Sigmoid colon (tissue), 4 donors: Measurements from ENCODE around the gene MROH7.

Source experiments
- EP300 ChIP-seq, 4 donors: sonication (generic); formaldehyde crosslinking; IDR thresholded peaks; one replicate each; pipeline ENCODE4 v1.6.1; 2017; ENCODE audit warnings: antibody characterized with exemption in 4 of 4
- POLR2A ChIP-seq, 2 donors: fragments of 450-650 bp; IDR thresholded peaks; one replicate each; pipeline ENCODE4 v1.6.1; 2016; ENCODE audit warnings: antibody characterized with exemption in 2 of 2, mild to moderate bottlenecking in 2 of 2, moderate library complexity in 2 of 2
- TF ChIP-seq, protein P1 (sequence below), 4 experiments: fragments of 450-650 bp in 3 of 4; fragments of 200-600 bp in 1 of 4; IDR thresholded peaks; one replicate each; pipeline ENCODE4 v1.5.1; 2016 to 2019; ENCODE audit warnings: antibody characterized with exemption in 4 of 4, mild to moderate bottlenecking in 3 of 4, moderate library complexity in 2 of 4

DNA sequence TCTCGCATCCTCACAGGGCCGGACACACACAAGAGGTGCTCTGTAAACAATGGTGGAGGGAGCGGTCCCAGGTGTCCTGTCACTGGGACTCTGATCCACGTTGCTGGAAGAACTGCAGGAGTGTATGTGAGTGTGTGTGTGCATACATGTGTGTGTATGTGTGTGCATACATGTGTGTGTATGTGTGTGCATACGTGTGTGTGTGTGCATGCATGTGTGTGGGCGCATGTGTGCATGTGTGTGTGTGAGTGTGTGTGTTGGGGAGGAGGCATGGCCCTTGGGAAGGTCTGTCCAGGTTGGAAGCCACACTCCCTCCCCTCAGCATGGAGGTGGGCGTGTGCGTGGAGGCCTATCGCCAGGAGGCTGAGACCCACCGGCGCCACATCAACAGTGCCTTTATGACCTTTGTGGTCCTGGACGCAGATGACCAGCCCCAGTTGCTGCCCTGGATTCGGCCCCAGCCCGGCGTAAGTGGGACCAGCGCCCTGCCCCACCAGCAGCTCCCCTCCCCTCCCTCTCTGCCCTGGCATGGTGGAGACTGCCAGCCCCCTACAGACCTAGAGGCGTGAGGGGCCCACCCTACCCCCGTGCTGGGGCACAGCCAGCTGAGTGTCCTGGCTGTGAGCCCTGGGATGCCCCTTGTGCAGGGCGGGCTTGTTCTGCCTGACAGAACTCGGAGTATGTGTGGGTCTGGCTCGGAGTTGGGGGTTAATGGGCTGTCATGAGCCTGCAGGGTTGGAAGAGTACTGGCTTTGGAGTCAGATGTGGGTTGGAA is 40.5 kb upstream of the MROH7 start:
- TF ChIP-seq POLR2A (IDR thresholded peaks at IDR 0.05) (no peak), EP300 (IDR thresholded peaks at IDR 0.05) (no peak)
- TF ChIP-seq, protein P1, sequence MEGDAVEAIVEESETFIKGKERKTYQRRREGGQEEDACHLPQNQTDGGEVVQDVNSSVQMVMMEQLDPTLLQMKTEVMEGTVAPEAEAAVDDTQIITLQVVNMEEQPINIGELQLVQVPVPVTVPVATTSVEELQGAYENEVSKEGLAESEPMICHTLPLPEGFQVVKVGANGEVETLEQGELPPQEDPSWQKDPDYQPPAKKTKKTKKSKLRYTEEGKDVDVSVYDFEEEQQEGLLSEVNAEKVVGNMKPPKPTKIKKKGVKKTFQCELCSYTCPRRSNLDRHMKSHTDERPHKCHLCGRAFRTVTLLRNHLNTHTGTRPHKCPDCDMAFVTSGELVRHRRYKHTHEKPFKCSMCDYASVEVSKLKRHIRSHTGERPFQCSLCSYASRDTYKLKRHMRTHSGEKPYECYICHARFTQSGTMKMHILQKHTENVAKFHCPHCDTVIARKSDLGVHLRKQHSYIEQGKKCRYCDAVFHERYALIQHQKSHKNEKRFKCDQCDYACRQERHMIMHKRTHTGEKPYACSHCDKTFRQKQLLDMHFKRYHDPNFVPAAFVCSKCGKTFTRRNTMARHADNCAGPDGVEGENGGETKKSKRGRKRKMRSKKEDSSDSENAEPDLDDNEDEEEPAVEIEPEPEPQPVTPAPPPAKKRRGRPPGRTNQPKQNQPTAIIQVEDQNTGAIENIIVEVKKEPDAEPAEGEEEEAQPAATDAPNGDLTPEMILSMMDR (IDR thresholded peaks at IDR 0.05) = no peak
